ENCODE data around the gene KLHL22. TPM values are rescaled to one million over a fixed set of nuclear protein-coding genes. Genes with fewer than 3 reads are reported as not detected.
"Not testable (repeated sequence)": the region's sequence is repeated elsewhere in the genome, so short reads cannot be mapped to it uniquely, and the experiment has no call there.

The KLHL22 gene
- total RNA-seq, 2 donors from 2014 or later = 18.0 to 20.2 TPM

DNA sequence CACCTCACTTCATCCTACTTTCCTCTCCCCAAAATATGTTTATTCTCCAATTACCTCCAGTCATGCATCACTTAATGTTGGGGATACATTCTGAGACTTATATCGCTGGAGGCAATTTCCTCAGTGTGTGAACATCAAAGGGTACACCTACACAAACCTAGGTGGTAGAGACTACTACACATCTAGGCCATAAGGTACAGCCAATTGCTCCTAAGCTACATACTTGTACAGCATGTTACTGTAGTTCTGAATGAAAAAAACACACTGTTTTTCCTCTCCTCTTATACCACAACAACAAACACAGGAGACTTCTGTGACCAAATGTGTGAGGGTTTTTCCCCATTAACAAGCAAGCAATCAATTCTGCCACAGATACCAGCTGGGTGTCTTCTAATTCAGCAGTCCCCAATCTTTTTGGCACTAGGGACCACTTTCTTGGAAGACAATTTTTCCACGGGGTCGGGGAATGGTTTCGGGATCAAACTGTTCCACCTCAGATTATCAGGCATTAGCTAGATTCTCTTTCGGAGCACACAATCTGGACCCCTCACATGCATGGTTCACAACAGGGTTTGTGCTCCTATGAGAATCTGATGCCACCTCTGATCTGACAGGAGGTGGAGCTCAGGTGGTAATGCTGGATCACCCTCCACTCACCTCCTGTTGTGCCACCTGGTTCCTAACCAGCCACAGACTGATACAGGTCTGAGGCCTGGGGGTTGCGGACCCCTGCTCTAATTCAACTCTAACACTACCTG is 5.2 kb downstream of the KLHL22 start:
- no peaks in the 10 kb centered on the region for H3K9me3 Mint-ChIP-seq
- H3K27ac Mint-ChIP-seq = no peak overlapping the region
- ATAC-seq (peak in 1 of 2 donors; percentile 67), DNase-seq (ENCODE audit: low spot score in 2 of 2) (no peak)
- H3K36me3 Mint-ChIP-seq = peaks cover 0 to 6% of the 10 kb centered on the region in 2 donors

DNA sequence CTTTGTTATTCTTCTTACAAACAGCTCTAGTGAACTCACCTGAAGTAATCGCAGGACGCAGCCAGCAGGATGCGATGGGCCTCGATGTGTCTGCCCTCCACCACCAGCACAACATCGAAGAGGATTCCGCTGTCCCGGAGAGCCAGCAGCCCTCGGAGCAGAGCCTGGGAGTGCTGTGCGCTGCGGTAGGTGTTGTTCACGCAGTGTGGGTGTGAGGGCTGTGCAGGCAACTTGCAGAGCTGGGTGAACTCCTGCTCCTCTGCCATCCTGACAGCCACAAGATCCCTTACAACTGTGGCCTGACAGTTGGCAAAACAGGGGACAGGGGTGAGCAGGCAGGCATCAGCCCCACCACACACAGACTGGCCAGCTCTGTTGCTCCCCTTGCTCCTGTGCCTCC is 6.6 kb downstream of the KLHL22 start:
- no peak for ATAC-seq
- no peaks in the 10 kb centered on the region for H3K9me3 Mint-ChIP-seq
- H3K27ac Mint-ChIP-seq = no peak overlapping the region
- DNase-seq (ENCODE audit: low spot score in 2 of 2) = no peak
- H3K36me3 Mint-ChIP-seq = no peaks in the 10 kb centered on the region

DNA sequence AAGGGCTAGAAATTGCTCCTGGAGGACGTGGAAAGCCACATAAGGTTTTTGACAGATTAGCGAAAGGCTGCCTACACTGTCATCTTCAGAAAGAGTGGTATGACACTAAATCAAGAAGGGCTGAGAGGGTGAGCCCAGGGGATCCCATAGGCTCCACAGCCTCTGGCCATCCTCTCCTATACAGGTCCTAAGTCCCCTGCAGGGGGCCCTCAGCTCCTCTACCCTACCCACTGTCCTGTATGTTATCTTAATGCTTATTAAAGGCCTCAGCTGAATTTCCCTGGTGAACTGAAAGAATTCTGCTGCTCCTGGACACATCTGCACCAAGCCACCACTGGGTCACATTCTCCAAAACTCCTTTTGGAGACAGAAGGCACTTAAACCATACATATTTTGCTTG is 7.9 kb downstream of the KLHL22 start:
- Mint-ChIP-seq H3K36me3 (peaks cover 0 to 7% of the 10 kb centered on the region in 2 donors), H3K27ac (no peak overlapping the region), H3K9me3 (no peaks in the 10 kb centered on the region)
- ATAC-seq (no peak), DNase-seq (ENCODE audit: low spot score in 2 of 2) (no peak)

DNA sequence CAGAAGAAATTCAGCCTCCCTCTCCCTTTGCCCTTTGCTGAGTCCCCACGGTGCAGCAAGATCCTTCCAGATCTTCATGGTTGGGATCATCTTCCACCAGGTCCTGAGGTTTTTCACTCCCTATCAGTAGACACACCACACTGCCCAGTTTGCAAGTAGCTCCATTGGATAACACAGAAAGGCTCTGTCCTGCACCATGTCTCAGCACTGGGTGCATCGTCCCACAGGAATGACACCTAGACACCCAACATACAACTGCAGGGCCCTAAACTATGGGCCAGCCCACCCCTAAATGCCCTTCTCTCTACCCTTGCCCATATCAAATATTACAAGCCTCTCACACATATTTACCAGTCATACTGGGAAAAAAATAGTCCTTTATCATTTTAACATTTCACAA is 9.4 kb downstream of the KLHL22 start:
- Mint-ChIP-seq H3K9me3 (no peaks in the 10 kb centered on the region), H3K36me3 (peaks cover 0 to 7% of the 10 kb centered on the region in 2 donors), H3K27ac (no peak overlapping the region)
- DNase-seq (ENCODE audit: low spot score in 2 of 2) = no peak
- ATAC-seq = no peak

DNA sequence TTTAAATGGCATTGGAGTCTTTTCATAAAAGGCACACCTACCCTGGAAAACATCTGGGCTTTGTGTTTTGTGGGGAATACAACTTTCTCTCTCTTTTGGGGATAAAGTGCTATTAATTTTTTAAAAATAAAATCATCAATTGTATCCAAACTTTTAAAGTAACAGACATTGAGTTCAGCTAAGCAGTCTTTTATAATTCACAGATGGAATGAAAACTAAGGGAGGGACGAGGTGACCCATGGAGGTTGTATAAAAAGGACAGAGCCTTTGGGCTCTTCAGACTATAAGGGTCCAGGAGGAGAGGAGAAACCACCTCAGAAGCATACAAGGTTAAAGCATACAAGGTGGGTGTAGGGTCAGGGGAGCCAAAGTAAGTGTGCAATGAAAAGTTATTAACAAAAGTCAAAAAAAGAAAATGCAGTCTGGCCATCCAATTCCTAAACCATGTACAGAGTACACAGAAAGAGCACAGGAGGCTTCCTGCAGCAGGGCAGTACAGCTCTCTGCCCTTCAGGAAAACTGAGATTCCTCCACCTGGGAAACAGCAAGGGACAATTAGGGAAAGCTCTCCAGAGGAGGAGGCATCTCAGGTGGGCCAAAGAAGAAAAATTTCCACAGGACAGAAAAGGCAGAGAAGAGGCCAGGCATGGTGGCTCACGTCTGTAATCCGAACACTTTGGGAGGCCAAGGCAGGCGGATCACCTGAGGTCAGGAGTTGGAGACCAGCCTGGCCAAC is 10.5 kb downstream of the KLHL22 start:
- ATAC-seq = no peak

DNA sequence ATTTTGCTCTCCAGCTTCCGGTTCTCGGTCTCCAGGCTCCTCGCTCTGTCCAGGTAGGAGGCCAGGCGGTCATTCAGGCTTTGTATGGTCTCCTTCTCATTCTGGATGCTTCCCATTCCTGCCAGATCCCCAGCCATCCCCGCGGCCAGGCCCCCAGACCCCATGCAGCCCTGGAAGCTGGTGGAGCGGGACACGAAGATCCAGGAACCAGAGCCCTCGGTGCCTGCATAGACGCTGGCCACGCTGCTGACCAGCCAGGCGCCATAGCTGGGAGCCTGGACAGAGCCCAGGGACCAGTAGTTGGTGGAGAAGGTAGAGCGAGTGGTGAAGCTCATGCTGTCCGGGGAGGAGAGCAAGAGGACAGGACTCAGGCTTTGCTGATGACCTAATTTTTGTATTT is 11.8 kb downstream of the KLHL22 start:
- Mint-ChIP-seq H3K27ac (no peak overlapping the region), H3K36me3 (peaks cover 0 to 7% of the 10 kb centered on the region in 2 donors), H3K9me3 (no peaks in the 10 kb centered on the region)
- no peak for DNase-seq (ENCODE audit: low spot score in 2 of 2)
- no peak for ATAC-seq

More for the DNA sequence above, 10.5 kb downstream of the KLHL22 start:
- H3K36me3 Mint-ChIP-seq = peaks cover 0 to 7% of the 10 kb centered on the region in 2 donors
- no peak for DNase-seq (ENCODE audit: low spot score in 2 of 2)
- H3K9me3 Mint-ChIP-seq = no peaks in the 10 kb centered on the region
- H3K27ac Mint-ChIP-seq = peak overlapping the region in 1 of 2 donors; percentile 44

DNA sequence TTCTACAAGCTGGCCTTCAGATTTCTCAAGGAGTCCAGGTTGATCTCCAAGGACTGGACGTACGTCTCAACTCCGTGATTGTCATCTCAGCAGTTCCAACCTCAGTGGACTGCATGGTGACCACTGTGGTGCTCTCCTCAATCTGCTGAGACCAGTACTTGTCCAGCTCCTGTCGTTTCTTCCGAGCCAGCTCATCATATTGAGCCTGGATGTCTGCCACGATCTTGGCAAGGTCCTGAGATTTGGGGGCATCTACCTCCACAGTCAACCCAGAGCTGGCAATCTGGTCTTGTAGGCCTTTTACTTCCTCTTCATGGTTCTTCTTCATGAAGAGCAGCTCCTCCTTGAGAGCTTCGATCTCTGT is 12.5 kb downstream of the KLHL22 start:
- not testable (repeated sequence) for H3K9me3 Mint-ChIP-seq; ATAC-seq; DNase-seq (ENCODE audit: low spot score in 2 of 2); H3K36me3 Mint-ChIP-seq; H3K27ac Mint-ChIP-seq

DNA sequence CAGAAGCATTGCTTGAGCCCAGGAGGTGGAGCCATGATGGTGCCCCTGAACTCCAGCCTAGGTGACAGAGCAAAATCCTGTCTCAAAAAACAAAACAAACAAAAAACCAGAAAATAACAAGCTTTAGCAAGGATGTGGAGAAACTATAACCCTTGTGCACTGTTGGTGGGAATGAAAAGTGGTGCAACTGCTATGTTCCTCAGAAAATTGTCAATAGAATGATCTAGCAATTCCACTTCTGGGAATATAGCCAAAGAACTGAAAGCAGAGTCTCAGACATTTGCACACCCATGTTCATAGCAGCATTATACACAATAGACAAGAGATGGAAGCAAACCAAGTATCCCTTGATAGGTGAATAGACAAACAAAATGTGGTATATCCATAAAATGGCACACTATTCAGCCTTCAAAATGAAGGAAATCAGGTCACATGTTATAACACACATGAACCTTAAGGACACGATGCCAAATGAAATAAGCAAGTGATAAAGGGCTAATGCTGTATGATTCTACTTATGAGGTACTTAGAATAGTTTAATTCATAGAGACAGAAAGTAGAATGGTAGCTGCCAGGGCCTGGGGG is 15.9 kb downstream of the KLHL22 start:
- no peak overlapping the region for H3K27ac Mint-ChIP-seq
- H3K9me3 Mint-ChIP-seq = no peaks in the 10 kb centered on the region
- DNase-seq (ENCODE audit: low spot score in 2 of 2) (no peak), ATAC-seq (no peak)
- H3K36me3 Mint-ChIP-seq = peaks cover 0 to 7% of the 10 kb centered on the region in 2 donors

DNA sequence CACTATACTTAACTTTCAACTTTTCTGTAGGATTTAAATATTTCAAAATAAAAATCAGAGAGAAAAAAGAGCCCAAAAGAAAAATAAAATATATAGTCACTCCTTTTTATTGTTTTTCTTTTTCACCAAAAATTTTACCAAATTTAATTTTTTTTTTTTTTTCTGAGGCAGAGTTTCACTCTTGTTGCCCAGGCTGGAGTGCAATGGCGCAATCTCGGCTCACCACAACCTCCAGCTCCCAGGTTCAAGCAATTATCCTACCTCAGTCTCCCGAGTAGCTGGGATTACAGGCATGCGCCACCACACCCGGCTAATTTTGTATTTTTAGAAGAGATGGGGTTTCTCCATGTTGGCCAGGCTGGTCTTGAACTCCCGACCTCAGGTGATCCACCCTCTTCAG is 17.5 kb downstream of the KLHL22 start:
- ATAC-seq; H3K36me3 Mint-ChIP-seq; H3K9me3 Mint-ChIP-seq; DNase-seq (ENCODE audit: low spot score in 2 of 2): not testable (repeated sequence)
- H3K27ac Mint-ChIP-seq = peak overlapping the region in 1 of 2 donors; percentile 57

DNA sequence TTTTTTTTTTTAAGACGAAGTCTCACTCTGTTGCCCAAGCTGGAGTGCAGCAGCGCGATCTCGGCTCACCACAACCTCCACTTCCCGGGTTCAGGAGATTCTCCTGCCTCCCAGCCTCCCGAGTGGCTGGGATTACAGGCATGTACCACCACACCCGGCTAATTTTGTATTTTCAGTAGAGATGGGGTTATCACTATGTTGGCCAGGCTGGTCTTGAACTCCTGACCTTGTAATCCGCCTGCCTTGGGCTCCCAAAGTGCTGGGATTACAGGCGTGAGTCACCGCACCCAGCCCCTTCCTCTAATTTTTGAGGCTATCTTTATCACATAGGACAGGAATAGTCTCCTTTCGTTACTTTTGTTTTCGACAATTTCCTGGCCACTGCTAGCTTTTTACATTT is 20.0 kb downstream of the KLHL22 start:
- H3K9me3 Mint-ChIP-seq; DNase-seq (ENCODE audit: low spot score in 2 of 2); ATAC-seq: not testable (repeated sequence)
- peak overlapping the region; percentile 82 to 91 for H3K27ac Mint-ChIP-seq
- peaks cover 0 to 15% of the 10 kb centered on the region in 2 donors for H3K36me3 Mint-ChIP-seq

DNA sequence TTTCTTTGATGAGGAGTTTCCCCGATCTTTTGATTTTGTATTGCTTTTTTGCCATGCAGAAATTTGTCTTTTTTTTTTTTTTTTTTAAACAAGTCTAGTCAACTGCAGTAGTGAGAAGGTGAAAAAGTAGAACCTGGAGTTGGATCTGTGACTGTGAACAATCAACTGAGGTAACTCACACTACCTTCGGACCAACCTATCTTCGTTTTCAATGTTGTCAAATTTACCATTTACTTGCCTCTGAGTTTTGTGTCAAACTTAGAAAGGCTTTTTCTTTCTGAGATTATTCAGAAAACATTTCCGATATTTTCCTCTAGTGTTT is 20.5 kb downstream of the KLHL22 start:
- no peaks in the 10 kb centered on the region for H3K9me3 Mint-ChIP-seq
- peak in 1 of 2 donors; percentile 65 for ATAC-seq
- peak overlapping the region; percentile 82 to 91 for H3K27ac Mint-ChIP-seq
- peaks cover 0 to 18% of the 10 kb centered on the region in 2 donors for H3K36me3 Mint-ChIP-seq
- DNase-seq (ENCODE audit: low spot score in 2 of 2) = no peak

DNA sequence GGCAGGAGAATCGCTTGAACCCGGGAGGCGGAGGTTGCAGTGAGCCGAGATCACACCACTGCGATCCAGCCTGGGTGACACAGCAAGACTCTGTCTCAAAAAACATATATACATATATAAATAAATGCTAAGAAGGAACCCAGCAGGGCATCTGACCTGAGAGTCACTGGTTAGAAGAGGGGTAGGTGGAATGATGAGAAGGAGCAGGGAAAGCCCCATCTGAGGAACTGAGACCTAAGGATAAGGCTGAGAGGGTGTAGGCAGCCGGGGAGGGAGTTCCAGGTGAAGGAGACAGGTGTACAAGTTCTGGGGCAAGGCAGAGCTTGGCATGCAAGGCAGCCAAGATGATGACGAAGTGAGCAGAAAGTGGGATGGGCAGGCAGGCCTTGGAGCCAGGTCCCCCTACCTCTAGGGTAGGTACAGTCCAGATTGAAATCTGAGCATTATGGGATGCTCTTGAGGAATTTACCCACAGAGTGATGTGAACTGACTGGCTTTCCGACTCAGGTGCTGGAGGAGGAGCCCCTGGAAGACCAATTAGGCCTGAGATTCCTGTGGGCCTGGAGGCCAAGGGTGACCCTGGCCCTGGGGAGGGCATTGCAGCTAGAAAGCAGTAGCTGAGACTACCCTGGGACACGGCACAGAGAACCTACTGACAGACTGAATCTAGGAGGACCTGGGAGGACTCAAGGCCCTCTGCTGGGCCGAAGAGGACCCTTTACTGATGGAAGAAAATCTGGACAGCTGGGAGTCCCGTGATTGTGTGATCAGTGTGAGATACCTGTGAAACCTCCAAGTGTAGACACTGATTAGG is 22.8 kb downstream of the KLHL22 start:
- DNase-seq (ENCODE audit: low spot score in 2 of 2) (no peak), ATAC-seq (no peak)
- Mint-ChIP-seq H3K9me3 (no peaks in the 10 kb centered on the region), H3K36me3 (peaks cover 0 to 18% of the 10 kb centered on the region in 2 donors), H3K27ac (no peak overlapping the region)

DNA sequence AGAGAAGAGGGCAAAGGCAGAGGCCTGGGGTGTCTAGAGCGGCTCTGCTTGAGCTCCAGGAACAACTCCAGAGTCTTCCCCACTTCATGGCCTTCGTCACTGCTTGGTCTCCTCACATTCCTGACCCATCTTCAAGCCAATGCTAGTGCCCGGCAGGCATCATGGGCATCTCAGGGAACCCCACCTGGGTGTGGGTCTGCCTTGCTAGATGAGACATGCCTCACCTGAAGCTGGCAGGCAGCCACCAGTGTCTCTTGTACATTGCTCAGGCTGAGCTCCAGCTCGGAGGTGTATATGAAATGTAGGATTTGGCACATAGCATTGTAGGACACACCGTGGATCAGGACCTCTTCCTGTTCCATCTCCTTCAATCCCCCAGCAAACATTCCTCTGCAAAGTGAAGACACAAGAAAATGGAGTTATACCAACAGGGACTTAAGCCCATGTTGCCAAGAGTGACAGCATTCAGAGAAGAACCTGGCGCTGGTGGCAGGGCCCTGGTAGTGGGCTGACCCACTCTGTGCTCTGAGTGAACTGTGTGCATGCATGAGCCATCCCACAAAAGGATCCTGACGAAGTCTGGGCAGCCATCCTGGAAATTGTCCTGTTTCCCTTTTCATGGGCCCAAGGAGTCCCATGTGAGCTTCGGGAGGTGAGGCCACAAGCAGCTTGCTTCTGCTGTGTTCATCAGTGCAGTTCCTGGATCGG is 24.3 kb downstream of the KLHL22 start:
- Mint-ChIP-seq H3K27ac (peak overlapping the region in 1 of 2 donors; percentile 58), H3K36me3 (peaks cover 0 to 18% of the 10 kb centered on the region in 2 donors), H3K9me3 (no peaks in the 10 kb centered on the region)
- ATAC-seq (no peak), DNase-seq (ENCODE audit: low spot score in 2 of 2) (no peak)

DNA sequence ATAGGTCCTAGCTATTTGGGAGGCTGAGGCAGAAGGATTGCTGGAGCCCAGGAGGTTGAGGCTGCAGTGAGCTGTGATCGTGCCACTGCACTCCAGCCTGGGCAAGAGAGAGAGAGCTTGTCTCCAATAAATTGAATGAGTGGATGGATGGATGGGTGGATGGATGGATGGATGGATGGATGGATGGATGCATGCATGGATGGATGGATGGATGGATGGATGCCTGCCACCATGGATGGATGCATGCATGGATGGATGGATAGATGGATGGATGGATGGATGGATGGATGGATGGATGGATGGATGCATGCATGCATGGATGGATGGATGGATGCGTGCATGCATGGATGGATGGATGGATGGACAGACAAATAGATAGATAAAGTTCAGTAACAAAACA is 25.1 kb downstream of the KLHL22 start:
- ATAC-seq; DNase-seq (ENCODE audit: low spot score in 2 of 2); H3K9me3 Mint-ChIP-seq; H3K27ac Mint-ChIP-seq: not testable (repeated sequence)
- H3K36me3 Mint-ChIP-seq = peaks cover 3 to 18% of the 10 kb centered on the region in 2 donors

DNA sequence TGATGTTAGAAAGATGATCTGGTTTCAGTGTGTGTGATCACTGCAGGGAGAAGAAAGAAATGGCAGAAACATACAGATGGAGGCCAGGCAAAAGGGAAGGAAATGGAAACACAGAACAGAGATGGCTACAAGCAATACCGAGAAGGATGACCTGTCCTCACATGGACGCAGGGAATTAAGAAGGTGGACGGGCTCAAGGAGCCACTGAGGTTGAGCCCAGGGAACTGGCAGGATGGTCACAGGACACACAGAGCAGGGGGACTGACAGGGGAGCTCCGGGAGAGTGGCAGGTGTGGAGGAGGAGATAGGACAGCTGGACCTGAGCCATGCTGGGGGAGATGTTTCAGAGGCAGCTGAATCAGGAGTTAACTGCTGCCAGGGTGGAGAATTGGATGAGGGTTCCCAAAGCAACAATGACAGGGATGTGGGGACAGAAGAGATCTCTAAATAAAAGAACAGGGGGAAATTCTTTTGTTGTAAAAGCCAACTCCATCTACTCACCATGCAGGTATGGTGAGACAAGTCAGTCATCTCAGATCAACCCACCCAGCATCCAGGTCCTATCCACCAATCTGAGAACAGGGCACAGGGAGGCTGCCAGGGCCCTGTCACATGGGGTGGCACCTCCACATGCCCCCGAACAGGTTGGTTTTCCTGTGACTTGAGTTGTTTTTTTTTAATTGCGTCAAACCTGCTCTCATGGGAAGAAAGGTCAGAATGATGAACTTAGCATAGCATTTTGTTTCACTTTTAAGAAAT is 26.3 kb downstream of the KLHL22 start:
- no peak for DNase-seq (ENCODE audit: low spot score in 2 of 2)
- no peaks in the 10 kb centered on the region for H3K9me3 Mint-ChIP-seq
- peak in 1 of 2 donors; percentile 58 for ATAC-seq
- H3K36me3 Mint-ChIP-seq = peaks cover 15 to 24% of the 10 kb centered on the region in 2 donors
- peak overlapping the region; percentile 9 to 51 for H3K27ac Mint-ChIP-seq
